GM23248 (cell line): Measurements from ENCODE around the gene GBP7. TPM values are rescaled to one million over a fixed set of nuclear protein-coding genes. Genes with fewer than 3 reads are reported as not detected.
A peak's percentile ranks its signal among the peaks of the same experiment; 100 is the strongest.

Experiments
- DNase-seq: peaks from one replicate; pipeline ENCODE4 v3.0.0-alpha.2; 2015
- H2AFZ ChIP-seq: fragments of 200-600 bp; sonication (generic); 2 replicates; pipeline ENCODE4 v1.6.1; 2016; ENCODE audit warnings: antibody characterized with exemption
- H3F3A ChIP-seq: fragments of 200-600 bp; sonication (generic); 2 replicates; pipeline ENCODE4 v1.6.1; 2016; ENCODE audit warnings: mild to moderate bottlenecking, antibody characterized with exemption, mixed run types; ENCODE audit not compliant: insufficient read depth
- H3K27ac ChIP-seq: fragments of 200-600 bp; sonication (generic); 2 replicates; pipeline ENCODE4 v1.5.1; 2016; ENCODE audit warnings: mild to moderate bottlenecking
- H3K27me3 ChIP-seq: fragments of 200-600 bp; sonication (generic); replicated peaks from 2 replicates; pipeline ENCODE4 v1.6.1; 2016; ENCODE audit warnings: mild to moderate bottlenecking; ENCODE audit not compliant: insufficient read depth
- H3K36me3 ChIP-seq: fragments of 200-600 bp; sonication (generic); 2 replicates; pipeline ENCODE4 v1.6.1; 2016; ENCODE audit warnings: low read depth, mild to moderate bottlenecking
- H3K4me1 ChIP-seq: fragments of 200-600 bp; sonication (generic); 2 replicates; pipeline ENCODE4 v1.6.1; 2016; ENCODE audit warnings: mild to moderate bottlenecking; ENCODE audit not compliant: insufficient read depth
- H3K4me2 ChIP-seq: fragments of 200-600 bp; sonication (generic); one replicate; pipeline ENCODE4 v1.6.1; 2016; ENCODE audit warnings: mild to moderate bottlenecking; ENCODE audit not compliant: unreplicated experiment
- H3K4me3 ChIP-seq: fragments of 200-600 bp; sonication (generic); 2 replicates; pipeline ENCODE4 v1.5.1; 2016; ENCODE audit warnings: mild to moderate bottlenecking
- H3K79me2 ChIP-seq: fragments of 200-600 bp; sonication (generic); 2 replicates; pipeline ENCODE4 v1.6.1; 2016; ENCODE audit warnings: mild to moderate bottlenecking; ENCODE audit not compliant: insufficient read depth
- H3K9ac ChIP-seq: fragments of 200-600 bp; sonication (generic); 2 replicates; pipeline ENCODE4 v1.6.1; 2016; ENCODE audit warnings: mild to moderate bottlenecking
- H3K9me2 ChIP-seq: fragments of 200-600 bp; sonication (generic); 2 replicates; pipeline ENCODE4 v1.6.1; 2016; ENCODE audit warnings: mixed run types, mild to moderate bottlenecking, moderate library complexity; ENCODE audit not compliant: insufficient read depth
- H3K9me3 ChIP-seq: fragments of 200-600 bp; sonication (generic); one replicate; pipeline ENCODE4 v1.6.1; 2017; ENCODE audit warnings: low read depth
- H4K20me1 ChIP-seq: fragments of 200-600 bp; sonication (generic); 2 replicates; pipeline ENCODE4 v1.6.0; 2016; ENCODE audit not compliant: insufficient read depth
- EZH2 ChIP-seq: fragments of 200-600 bp; sonication (generic); IDR thresholded peaks from 2 replicates; pipeline ENCODE4 v1.6.1; 2018; ENCODE audit warnings: antibody characterized with exemption, mild to moderate bottlenecking; ENCODE audit not compliant: insufficient read depth, poor library complexity, severe bottlenecking
- EZH2phosphoT487 ChIP-seq: fragments of 200-600 bp; sonication (generic); IDR thresholded peaks from 2 replicates; pipeline ENCODE4 v1.6.1; 2018; ENCODE audit warnings: antibody characterized with exemption, moderate library complexity, mild to moderate bottlenecking, low read depth; ENCODE audit not compliant: insufficient read depth
- WGBS, 2 experiments: methylation state at CpG; one replicate each; pipeline ENCODE4 v1.1.6; 2015 to 2017; ENCODE audit warnings: low lambda C conversion rate in 2 of 2, low coverage in 1 of 2; ENCODE audit errors: missing lambda C conversion rate in 2 of 2; 5-methylcytosine and 5-hydroxymethylcytosine counted together
- in situ Hi-C: fragments of 300-500 bp; cut with MboI; formaldehyde crosslinking; loops from 2 replicates; pipeline ENCODE4 v1.15.0; 2020
- polyA plus RNA-seq: library from polyadenylated mRNA; unstranded; fragments of >200 nt; fragmentation: Nextera tagmentation; extraction: Ambion mirVana; gene quantifications from 2 replicates; pipeline ENCODE4 v1.2.1, GENCODE V29; 2016
- total RNA-seq: library from RNA; depleted of rRNA; stranded (reverse); fragments of >200 nt; shearing (Covaris generic); gene quantifications from 2 replicates; pipeline ENCODE4 v1.2.3, GENCODE V29; 2014

Gene GBP7
- total and polyA plus RNA-seq, 2 experiments from 2014 or later: not detected

- Histone ChIP-seq H3K9me2 (no peaks in the 10 kb centered on the region), H4K20me1 (no peaks in the 10 kb centered on the region), H3F3A (no peaks in the 10 kb centered on the region), H3K9me3 (no peaks in the 10 kb centered on the region), H3K27ac (no peak overlapping the region), H3K9ac (no peak overlapping the region), H3K27me3 (no peaks in the 10 kb centered on the region), H3K36me3 (no peaks in the 10 kb centered on the region), H3K4me1 (no peaks in the 10 kb centered on the region), H2AFZ (no peak overlapping the region), H3K4me3 (no peak overlapping the region), H3K4me2 (no peak overlapping the region), H3K79me2 (no peaks in the 10 kb centered on the region)
- TF ChIP-seq EZH2 (no peak), EZH2phosphoT487 (no peak)
- in situ Hi-C loops: no loop called here
- no peak for DNase-seq
- WGBS, 2 experiments: 68 to 69% methylated on average over 5 of the region's 5 CpGs
Observed at GRCh38 chr1:89112871-89113613, 62.8 kb downstream of the GBP7 start.

GRCh38 chr1:89104687-89105086 lies 71.1 kb downstream of the GBP7 start:
- no peak overlapping the region for H3K27ac ChIP-seq
- no peaks in the 10 kb centered on the region for H3K9me3 ChIP-seq
- H3K36me3 ChIP-seq: no peaks in the 10 kb centered on the region
- H2AFZ ChIP-seq: no peak overlapping the region
- DNase-seq: no peak
- no peaks in the 10 kb centered on the region for H3K79me2 ChIP-seq
- H3K4me2 ChIP-seq: no peak overlapping the region
- in situ Hi-C loops: no loop called here
- TF ChIP-seq EZH2phosphoT487: no peak
- no peak for TF ChIP-seq EZH2
- H3K9me2 ChIP-seq: no peaks in the 10 kb centered on the region
- no peaks in the 10 kb centered on the region for H3K27me3 ChIP-seq
- WGBS, 2 experiments: 92 to 97% methylated on average over 5 to 17 of the region's 17 CpGs
- no peak overlapping the region for H3K4me3 ChIP-seq
- H4K20me1 ChIP-seq: no peaks in the 10 kb centered on the region
- no peaks in the 10 kb centered on the region for H3F3A ChIP-seq
- H3K9ac ChIP-seq: no peak overlapping the region
- peaks cover 3% of the 10 kb centered on the region; the same call in 1 of the 2 replicates for H3K4me1 ChIP-seq

- Histone ChIP-seq H3K27me3 (no peaks in the 10 kb centered on the region), H3K9ac (no peak overlapping the region), H3K79me2 (no peaks in the 10 kb centered on the region), H3K27ac (no peak overlapping the region), H3K9me3 (no peaks in the 10 kb centered on the region), H3K9me2 (no peaks in the 10 kb centered on the region), H2AFZ (no peak overlapping the region), H3K36me3 (no peaks in the 10 kb centered on the region), H3F3A (no peaks in the 10 kb centered on the region), H3K4me2 (no peak overlapping the region), H3K4me1 (peaks cover 3% of the 10 kb centered on the region; the same call in 1 of the 2 replicates), H3K4me3 (no peak overlapping the region), H4K20me1 (no peaks in the 10 kb centered on the region)
- DNase-seq: peak; percentile 20
- in situ Hi-C loops: no loop called here
- 48 to 52% methylated on average over 2 of the region's 2 CpGs for WGBS, 2 experiments
- no peak for TF ChIP-seq EZH2phosphoT487
- TF ChIP-seq EZH2: no peak
Observed at GRCh38 chr1:89104147-89104546, 71.7 kb downstream of the GBP7 start.

GRCh38 chr1:89102021-89102420 lies 73.8 kb downstream of the GBP7 start:
- no peak for DNase-seq
- H3K4me1 ChIP-seq: peaks cover 3% of the 10 kb centered on the region; the same call in 1 of the 2 replicates
- no peaks in the 10 kb centered on the region for H3K27me3 ChIP-seq
- H3K27ac ChIP-seq: no peak overlapping the region
- no peak overlapping the region for H3K4me3 ChIP-seq
- H3K9ac ChIP-seq: no peak overlapping the region
- in situ Hi-C loops: no loop called here
- H4K20me1 ChIP-seq: no peaks in the 10 kb centered on the region
- TF ChIP-seq EZH2phosphoT487: no peak
- no peak for TF ChIP-seq EZH2
- no peaks in the 10 kb centered on the region for H3K9me2 ChIP-seq
- H3K9me3 ChIP-seq: no peaks in the 10 kb centered on the region
- H3K36me3 ChIP-seq: no peaks in the 10 kb centered on the region
- no peak overlapping the region for H3K4me2 ChIP-seq
- no peaks in the 10 kb centered on the region for H3K79me2 ChIP-seq
- no peak overlapping the region for H2AFZ ChIP-seq
- H3F3A ChIP-seq: no peaks in the 10 kb centered on the region

- TF ChIP-seq EZH2 (no peak), EZH2phosphoT487 (no peak)
- no peak for DNase-seq
- no peaks in the 10 kb centered on the region for H3K36me3 ChIP-seq
- H3K27me3 ChIP-seq: no peaks in the 10 kb centered on the region
- WGBS, 2 experiments: 68 to 83% methylated on average over 3 of the region's 3 CpGs
- H3K9ac ChIP-seq: no peak overlapping the region
- in situ Hi-C loops: no loop called here
- H3K79me2 ChIP-seq: no peaks in the 10 kb centered on the region
- H3K27ac ChIP-seq: no peak overlapping the region
- no peaks in the 10 kb centered on the region for H4K20me1 ChIP-seq
- no peaks in the 10 kb centered on the region for H3K9me3 ChIP-seq
- H3F3A ChIP-seq: no peaks in the 10 kb centered on the region
- peaks cover 3% of the 10 kb centered on the region; the same call in 1 of the 2 replicates for H3K4me1 ChIP-seq
- no peak overlapping the region for H3K4me3 ChIP-seq
- H3K4me2 ChIP-seq: no peak overlapping the region
- no peak overlapping the region for H2AFZ ChIP-seq
- H3K9me2 ChIP-seq: no peaks in the 10 kb centered on the region
Observed at GRCh38 chr1:89100412-89100811, 75.4 kb downstream of the GBP7 start.
